Skeletal muscle satellite cell (primary cell): ENCODE results near the gene RAB43. TPM values are rescaled to one million over a fixed set of nuclear protein-coding genes. Genes with fewer than 3 reads are reported as not detected.
"Not testable (repeated sequence)": the region's sequence is repeated elsewhere in the genome, so short reads cannot be mapped to it uniquely, and the experiment has no call there.

Source experiments
- H3K27me3 ChIP-seq: 2 replicates; pipeline ENCODE4 v1.7.0; 2013; ENCODE audit warnings: low read length; ENCODE audit not compliant: control insufficient read depth, insufficient read depth
- H3K36me3 ChIP-seq: 2 replicates; pipeline ENCODE4 v1.7.0; 2013; ENCODE audit warnings: mild to moderate bottlenecking, control low read depth, low read length; ENCODE audit not compliant: insufficient read depth
- H3K4me1 ChIP-seq: 2 replicates; pipeline ENCODE4 v1.7.0; 2013; ENCODE audit warnings: low read length; ENCODE audit not compliant: control insufficient read depth, insufficient read depth
- H3K4me2 ChIP-seq: 2 replicates; pipeline ENCODE4 v1.7.0; 2013; ENCODE audit warnings: mild to moderate bottlenecking, low read length
- H3K4me3 ChIP-seq: 2 replicates; pipeline ENCODE4 v1.7.0; 2013; ENCODE audit warnings: low read length
- H3K9ac ChIP-seq: 2 replicates; pipeline ENCODE4 v1.7.0; 2013; ENCODE audit warnings: mild to moderate bottlenecking, low read depth, low read length, moderate library complexity
- H3K9me3 ChIP-seq: replicated peaks from 2 replicates; pipeline ENCODE4 v1.7.0; 2013; ENCODE audit warnings: mild to moderate bottlenecking, control low read depth, low read length
- total RNA-seq: library from RNA; depleted of rRNA; stranded (reverse); fragments of >200 nt; gene quantifications from 2 replicates; pipeline ENCODE4 v1.2.3, GENCODE V29; 2012; rRNA removed

RAB43 gene
- 9.2 and 10.4 TPM in 2 replicates for total RNA-seq

GRCh38 chr3:129121792-129122411 is at the start of gene RAB43:
Gene RAB43 (minus strand): TSS chr3:129121804. CDS start chr3:129121489, 315 bp downstream.
- no peaks in the 10 kb centered on the region for H3K27me3 ChIP-seq
- peak within 1 kb of the TSS; percentile 77 for H3K4me3 ChIP-seq
- H3K9me3 ChIP-seq, result no peaks in the 10 kb centered on the region
- H3K9ac ChIP-seq, result peak within 1 kb of the TSS; percentile 91
- peak within 1 kb of the TSS; percentile 83 for H3K4me2 ChIP-seq
- peaks cover 11% of the 10 kb centered on the region for H3K36me3 ChIP-seq
- peaks cover 21% of the 10 kb centered on the region for H3K4me1 ChIP-seq

GRCh38 chr3:129166579-129167332 is 45.2 kb upstream of the RAB43 start:
- H3K9ac ChIP-seq, result no peak overlapping the region
- H3K4me2 ChIP-seq, result no peak overlapping the region
- H3K4me3 ChIP-seq, result no peak overlapping the region
- no peaks in the 10 kb centered on the region for H3K9me3 ChIP-seq
- H3K4me1 ChIP-seq, result peaks cover 13% of the 10 kb centered on the region
- peaks cover 58% of the 10 kb centered on the region for H3K36me3 ChIP-seq
- H3K27me3 ChIP-seq, result no peaks in the 10 kb centered on the region

GRCh38 chr3:129165594-129165993 is 44.0 kb upstream of the RAB43 start:
- H3K4me1 ChIP-seq, result peaks cover 13% of the 10 kb centered on the region
- peaks cover 47% of the 10 kb centered on the region for H3K36me3 ChIP-seq
- not testable (repeated sequence) for H3K9ac ChIP-seq, H3K9me3 ChIP-seq, H3K4me2 ChIP-seq, H3K4me3 ChIP-seq, H3K27me3 ChIP-seq

- no peak overlapping the region for H3K4me3 ChIP-seq
- H3K4me1 ChIP-seq, result peaks cover 16% of the 10 kb centered on the region
- no peaks in the 10 kb centered on the region for H3K27me3 ChIP-seq
- H3K9ac ChIP-seq, result no peak overlapping the region
- H3K4me2 ChIP-seq, result no peak overlapping the region
- H3K36me3 ChIP-seq, result peaks cover 36% of the 10 kb centered on the region
- no peaks in the 10 kb centered on the region for H3K9me3 ChIP-seq
These were observed 42.9 kb upstream of the RAB43 start for GRCh38 chr3:129164500-129164899.

GRCh38 chr3:129162729-129163579 is 41.4 kb upstream of the RAB43 start:
- H3K36me3 ChIP-seq, result peaks cover 34% of the 10 kb centered on the region
- no peak overlapping the region for H3K4me3 ChIP-seq
- peak overlapping the region; percentile 91 for H3K9ac ChIP-seq
- peak overlapping the region; percentile 93 for H3K4me2 ChIP-seq
- H3K27me3 ChIP-seq, result no peaks in the 10 kb centered on the region
- no peaks in the 10 kb centered on the region for H3K9me3 ChIP-seq
- peaks cover 19% of the 10 kb centered on the region for H3K4me1 ChIP-seq

GRCh38 chr3:129161860-129162271 is 40.3 kb upstream of the RAB43 start:
- Histone ChIP-seq H3K9me3 (no peaks in the 10 kb centered on the region), H3K27me3 (no peaks in the 10 kb centered on the region), H3K36me3 (peaks cover 28% of the 10 kb centered on the region), H3K4me3 (peak overlapping the region; percentile 78), H3K4me2 (peak overlapping the region; percentile 93), H3K4me1 (peaks cover 19% of the 10 kb centered on the region), H3K9ac (peak overlapping the region; percentile 91)

GRCh38 chr3:129160891-129161859 is 39.6 kb upstream of the RAB43 start, which contains the start of gene ISY1:
Gene ISY1 (minus strand): TSS chr3:129161063. CDS start chr3:129160975, 88 bp downstream.
- Histone ChIP-seq H3K27me3 (no peaks in the 10 kb centered on the region), H3K9me3 (no peaks in the 10 kb centered on the region), H3K9ac (peak within 1 kb of the TSS; percentile 91), H3K4me2 (peak within 1 kb of the TSS; percentile 93), H3K36me3 (peaks cover 24% of the 10 kb centered on the region), H3K4me1 (peaks cover 19% of the 10 kb centered on the region), H3K4me3 (peak within 1 kb of the TSS; percentile 78)

- H3K9me3 ChIP-seq, result no peaks in the 10 kb centered on the region
- no peaks in the 10 kb centered on the region for H3K4me1 ChIP-seq
- H3K4me3 ChIP-seq, result no peak overlapping the region
- H3K9ac ChIP-seq, result no peak overlapping the region
- H3K27me3 ChIP-seq, result no peaks in the 10 kb centered on the region
- peaks cover 17% of the 10 kb centered on the region for H3K36me3 ChIP-seq
- H3K4me2 ChIP-seq, result no peak overlapping the region
These were observed 23.2 kb upstream of the RAB43 start for GRCh38 chr3:129144786-129145185.

GRCh38 chr3:129141011-129141410 is 19.4 kb upstream of the RAB43 start:
- not testable (repeated sequence) for H3K4me1 ChIP-seq, H3K9me3 ChIP-seq, H3K27me3 ChIP-seq, H3K9ac ChIP-seq, H3K4me2 ChIP-seq, H3K4me3 ChIP-seq
- peaks cover 25% of the 10 kb centered on the region for H3K36me3 ChIP-seq

GRCh38 chr3:129139911-129140310 is 18.3 kb upstream of the RAB43 start:
- no peak overlapping the region for H3K9ac ChIP-seq
- peaks cover 27% of the 10 kb centered on the region for H3K36me3 ChIP-seq
- H3K4me2 ChIP-seq, result no peak overlapping the region
- H3K4me1 ChIP-seq, result no peaks in the 10 kb centered on the region
- H3K27me3 ChIP-seq, result no peaks in the 10 kb centered on the region
- H3K4me3 ChIP-seq, result no peak overlapping the region
- no peaks in the 10 kb centered on the region for H3K9me3 ChIP-seq
